ENCODE results near the gene SMARCD1.

- TF ChIP-seq POLR2A (IDR thresholded peaks at IDR 0.05; ENCODE audit: low read length) (no peak), GATA1 (IDR thresholded peaks at IDR 0.05; ENCODE audit: low read depth, low read length) (no peak)
These were observed 1.8 kb upstream of the SMARCD1 start for GRCh38 chr12:50083301-50083700.
